ENCODE data around the gene PPFIA2.

PPFIA2 gene

DNA sequence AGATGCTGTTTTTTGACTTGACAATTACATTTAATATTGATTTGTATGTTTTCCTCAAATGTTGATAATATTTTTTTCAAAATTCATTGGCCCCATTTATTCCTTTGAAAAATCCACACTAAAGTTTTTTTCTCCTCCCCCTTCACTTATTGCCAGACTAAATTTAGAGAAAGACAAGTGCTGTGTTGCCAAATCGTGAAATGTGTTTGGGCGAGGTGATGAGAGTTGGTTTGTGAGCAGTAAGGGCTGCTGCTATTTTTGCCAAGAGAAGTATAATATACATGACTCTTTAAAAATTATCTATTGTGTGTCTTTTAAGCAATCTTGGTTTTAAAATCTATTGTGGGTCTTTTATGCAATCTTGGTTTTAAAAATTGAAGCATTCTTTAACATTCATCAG is 188.9 kb downstream of the PPFIA2 start:
- no peak overlapping the region for H3K18ac ChIP-seq (ENCODE audit: low read length)
- no peaks in the 10 kb centered on the region for H3K79me1 ChIP-seq (ENCODE audit: low read depth, low read length)
- H4K91ac ChIP-seq (ENCODE audit: low read depth, low read length, poor library complexity): no peak overlapping the region
- no peak overlapping the region for H2BK15ac ChIP-seq (ENCODE audit: low read length)
- no peak overlapping the region for H3K4me2 ChIP-seq (ENCODE audit: insufficient read depth, low read length, poor library complexity, severe bottlenecking)
- no peak overlapping the region for H3K27ac ChIP-seq (replicated peaks; ENCODE audit: low read length)
- no peak overlapping the region for H2AK5ac ChIP-seq (ENCODE audit: low read depth, low read length)
- no peak overlapping the region for H3K14ac ChIP-seq (ENCODE audit: low read length)
- H3K4me3 ChIP-seq (ENCODE audit: low read length in 2 of 2): no peak overlapping the region
- H2BK12ac ChIP-seq (ENCODE audit: low read length): no peak overlapping the region
- H2BK120ac ChIP-seq (ENCODE audit: low read depth, low read length): no peak overlapping the region
- DNase-seq (ENCODE audit: low spot score): no peak
- H2AFZ ChIP-seq (ENCODE audit: low read length): no peak overlapping the region
- H3K23ac ChIP-seq (ENCODE audit: low read depth, low read length, poor library complexity): no peak overlapping the region
- no peaks in the 10 kb centered on the region for H3K4me1 ChIP-seq (ENCODE audit: control insufficient read depth in 2 of 2, insufficient read depth in 1 of 2, low read depth in 1 of 2, low read length in 2 of 2)
- no peak overlapping the region for H4K8ac ChIP-seq (ENCODE audit: low read depth, low read length)
- H2BK5ac ChIP-seq (ENCODE audit: low read length): no peak overlapping the region
- no peak overlapping the region for H3K4ac ChIP-seq (ENCODE audit: low read length)
- no peak overlapping the region for H3K9ac ChIP-seq (ENCODE audit: low read depth, low read length, poor library complexity)
- H3K27me3 ChIP-seq (ENCODE audit: control insufficient read depth in 3 of 3, insufficient read depth in 3 of 3, low read depth in 1 of 3, low read length in 3 of 3): no peaks in the 10 kb centered on the region
- no CpG with 5 or more reads among the region's 2 CpGs for WGBS, 2 donors (ENCODE audit: extremely low coverage in 2 of 2, insufficient read length in 2 of 2, insufficient replicate concordance in 1 of 2)
- no peaks in the 10 kb centered on the region for H3K36me3 ChIP-seq (replicated peaks in 1 of 2; ENCODE audit: control insufficient read depth in 2 of 2, insufficient read depth in 2 of 2, low read length in 2 of 2)
- no peaks in the 10 kb centered on the region for H3K9me3 ChIP-seq (replicated peaks in 1 of 2; ENCODE audit: control insufficient read depth in 2 of 2, insufficient read depth in 1 of 2, low read depth in 1 of 2, low read length in 2 of 2)

DNA sequence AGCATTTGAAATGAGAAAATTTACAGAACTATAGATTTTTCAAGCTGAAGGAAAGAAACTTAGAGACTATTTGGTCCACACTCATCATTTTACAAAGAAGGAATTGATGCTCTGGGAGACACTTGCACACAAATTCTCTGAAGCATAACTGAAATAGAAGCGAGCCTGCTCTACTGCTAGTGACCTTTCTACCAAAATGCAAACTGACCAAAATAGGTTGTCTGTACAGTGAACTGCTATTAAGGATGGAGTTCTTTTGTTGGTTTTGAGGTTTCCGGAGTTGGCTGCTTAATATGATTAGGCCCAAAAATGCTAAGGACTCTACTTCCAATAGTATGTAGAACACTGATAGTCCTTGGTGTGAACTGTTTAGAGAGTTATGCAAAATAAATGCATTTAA is 194.9 kb downstream of the PPFIA2 start:
- no peak overlapping the region for H2AFZ ChIP-seq (ENCODE audit: low read length)
- no peak overlapping the region for H2AK5ac ChIP-seq (ENCODE audit: low read depth, low read length)
- no peaks in the 10 kb centered on the region for H3K9me3 ChIP-seq (replicated peaks in 1 of 2; ENCODE audit: control insufficient read depth in 2 of 2, insufficient read depth in 1 of 2, low read depth in 1 of 2, low read length in 2 of 2)
- H4K8ac ChIP-seq (ENCODE audit: low read depth, low read length): no peak overlapping the region
- no peak overlapping the region for H3K9ac ChIP-seq (ENCODE audit: low read depth, low read length, poor library complexity)
- H3K79me1 ChIP-seq (ENCODE audit: low read depth, low read length): no peaks in the 10 kb centered on the region
- no peak overlapping the region for H2BK15ac ChIP-seq (ENCODE audit: low read length)
- no peak for DNase-seq (ENCODE audit: low spot score)
- H2BK5ac ChIP-seq (ENCODE audit: low read length): no peak overlapping the region
- no peak overlapping the region for H3K4ac ChIP-seq (ENCODE audit: low read length)
- H3K14ac ChIP-seq (ENCODE audit: low read length): no peak overlapping the region
- no peak overlapping the region for H3K23ac ChIP-seq (ENCODE audit: low read depth, low read length, poor library complexity)
- no peak overlapping the region for H3K27ac ChIP-seq (replicated peaks; ENCODE audit: low read length)
- no peaks in the 10 kb centered on the region for H3K27me3 ChIP-seq (ENCODE audit: control insufficient read depth in 3 of 3, insufficient read depth in 3 of 3, low read depth in 1 of 3, low read length in 3 of 3)
- H3K4me2 ChIP-seq (ENCODE audit: insufficient read depth, low read length, poor library complexity, severe bottlenecking): no peak overlapping the region
- no peak overlapping the region for H2BK120ac ChIP-seq (ENCODE audit: low read depth, low read length)
- no peaks in the 10 kb centered on the region for H3K4me1 ChIP-seq (ENCODE audit: control insufficient read depth in 2 of 2, insufficient read depth in 1 of 2, low read depth in 1 of 2, low read length in 2 of 2)
- H3K4me3 ChIP-seq (ENCODE audit: low read length in 2 of 2): no peak overlapping the region
- H4K91ac ChIP-seq (ENCODE audit: low read depth, low read length, poor library complexity): no peak overlapping the region
- H3K18ac ChIP-seq (ENCODE audit: low read length): no peak overlapping the region
- no peak overlapping the region for H2BK12ac ChIP-seq (ENCODE audit: low read length)
- WGBS, 2 donors (ENCODE audit: extremely low coverage in 2 of 2, insufficient read length in 2 of 2, insufficient replicate concordance in 1 of 2): no CpG with 5 or more reads among the region's 2 CpGs
- no peaks in the 10 kb centered on the region for H3K36me3 ChIP-seq (replicated peaks in 1 of 2; ENCODE audit: control insufficient read depth in 2 of 2, insufficient read depth in 2 of 2, low read length in 2 of 2)

DNA sequence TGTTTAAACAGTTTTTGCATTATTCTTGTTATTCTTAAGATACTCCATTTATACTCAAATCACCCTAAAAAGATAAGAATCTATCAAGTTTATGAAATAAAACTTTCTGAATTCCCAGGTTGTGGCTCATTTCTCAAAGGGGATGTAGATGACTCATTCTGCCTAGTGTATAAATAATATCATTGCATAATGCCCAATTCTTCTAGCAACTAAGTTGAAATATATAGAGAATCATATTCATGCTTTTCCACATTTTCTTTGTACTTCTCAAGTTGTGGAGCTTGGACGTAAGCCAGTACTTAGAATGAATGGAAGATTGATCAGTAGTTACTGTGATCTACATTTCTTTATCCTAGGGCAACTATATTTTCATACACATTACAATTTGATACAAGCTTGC is 201.1 kb downstream of the PPFIA2 start:
- DNase-seq (ENCODE audit: low spot score): no peak
- WGBS, 2 donors (ENCODE audit: extremely low coverage in 2 of 2, insufficient read length in 2 of 2, insufficient replicate concordance in 1 of 2): no CpG with 5 or more reads among the region's 1 CpG
- Histone ChIP-seq H2BK12ac (ENCODE audit: low read length) (no peak overlapping the region), H3K14ac (ENCODE audit: low read length) (no peak overlapping the region), H2BK15ac (ENCODE audit: low read length) (no peak overlapping the region), H3K4ac (ENCODE audit: low read length) (no peak overlapping the region), H3K27me3 (ENCODE audit: control insufficient read depth in 3 of 3, insufficient read depth in 3 of 3, low read depth in 1 of 3, low read length in 3 of 3) (no peaks in the 10 kb centered on the region), H3K27ac (replicated peaks; ENCODE audit: low read length) (no peak overlapping the region), H2AFZ (ENCODE audit: low read length) (no peak overlapping the region), H3K18ac (ENCODE audit: low read length) (no peak overlapping the region), H3K9me3 (replicated peaks in 1 of 2; ENCODE audit: control insufficient read depth in 2 of 2, insufficient read depth in 1 of 2, low read depth in 1 of 2, low read length in 2 of 2) (peaks cover 0 to 1% of the 10 kb centered on the region in 2 donors), H3K9ac (ENCODE audit: low read depth, low read length, poor library complexity) (no peak overlapping the region), H3K23ac (ENCODE audit: low read depth, low read length, poor library complexity) (no peak overlapping the region), H4K91ac (ENCODE audit: low read depth, low read length, poor library complexity) (no peak overlapping the region), H3K4me2 (ENCODE audit: insufficient read depth, low read length, poor library complexity, severe bottlenecking) (no peak overlapping the region), H2AK5ac (ENCODE audit: low read depth, low read length) (no peak overlapping the region), H2BK5ac (ENCODE audit: low read length) (no peak overlapping the region), H3K36me3 (replicated peaks in 1 of 2; ENCODE audit: control insufficient read depth in 2 of 2, insufficient read depth in 2 of 2, low read length in 2 of 2) (no peaks in the 10 kb centered on the region), H2BK120ac (ENCODE audit: low read depth, low read length) (no peak overlapping the region), H3K4me1 (ENCODE audit: control insufficient read depth in 2 of 2, insufficient read depth in 1 of 2, low read depth in 1 of 2, low read length in 2 of 2) (no peaks in the 10 kb centered on the region), H3K79me1 (ENCODE audit: low read depth, low read length) (no peaks in the 10 kb centered on the region), H3K4me3 (ENCODE audit: low read length in 2 of 2) (no peak overlapping the region), H4K8ac (ENCODE audit: low read depth, low read length) (no peak overlapping the region)

DNA sequence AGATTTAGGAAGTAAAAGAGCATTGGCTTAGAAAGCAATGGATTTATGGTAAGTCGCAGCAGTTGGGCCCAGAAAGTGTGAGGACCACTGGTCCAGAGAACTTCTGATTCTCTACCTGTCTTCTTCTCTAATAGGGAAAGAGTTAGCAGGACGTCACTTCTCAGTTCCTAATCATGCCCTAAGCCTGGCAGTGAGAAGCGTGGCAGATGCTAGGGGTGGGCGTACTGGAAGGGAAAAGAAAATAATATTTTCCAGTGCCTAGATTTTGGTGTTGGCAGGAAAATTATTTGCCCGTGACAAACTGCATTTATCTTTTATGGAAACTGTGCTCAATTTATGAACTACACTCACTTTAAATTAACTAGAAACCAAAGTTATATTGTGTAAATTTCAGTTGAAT is 212.3 kb downstream of the PPFIA2 start:
- no CpG with 5 or more reads among the region's 5 CpGs for WGBS, 2 donors (ENCODE audit: extremely low coverage in 2 of 2, insufficient read length in 2 of 2, insufficient replicate concordance in 1 of 2)
- H3K4ac ChIP-seq (ENCODE audit: low read length): no peak overlapping the region
- H3K36me3 ChIP-seq (replicated peaks in 1 of 2; ENCODE audit: control insufficient read depth in 2 of 2, insufficient read depth in 2 of 2, low read length in 2 of 2): no peaks in the 10 kb centered on the region
- no peaks in the 10 kb centered on the region for H3K9me3 ChIP-seq (replicated peaks in 1 of 2; ENCODE audit: control insufficient read depth in 2 of 2, insufficient read depth in 1 of 2, low read depth in 1 of 2, low read length in 2 of 2)
- no peaks in the 10 kb centered on the region for H3K27me3 ChIP-seq (ENCODE audit: control insufficient read depth in 3 of 3, insufficient read depth in 3 of 3, low read depth in 1 of 3, low read length in 3 of 3)
- H3K4me3 ChIP-seq (ENCODE audit: low read length in 2 of 2): no peak overlapping the region
- no peak overlapping the region for H3K23ac ChIP-seq (ENCODE audit: low read depth, low read length, poor library complexity)
- no peak overlapping the region for H3K9ac ChIP-seq (ENCODE audit: low read depth, low read length, poor library complexity)
- no peaks in the 10 kb centered on the region for H3K4me1 ChIP-seq (ENCODE audit: control insufficient read depth in 2 of 2, insufficient read depth in 1 of 2, low read depth in 1 of 2, low read length in 2 of 2)
- H2BK12ac ChIP-seq (ENCODE audit: low read length): no peak overlapping the region
- no peak overlapping the region for H3K27ac ChIP-seq (replicated peaks; ENCODE audit: low read length)
- no peak overlapping the region for H2BK5ac ChIP-seq (ENCODE audit: low read length)
- no peak overlapping the region for H3K14ac ChIP-seq (ENCODE audit: low read length)
- H4K91ac ChIP-seq (ENCODE audit: low read depth, low read length, poor library complexity): no peak overlapping the region
- no peak overlapping the region for H2AK5ac ChIP-seq (ENCODE audit: low read depth, low read length)
- no peak overlapping the region for H3K18ac ChIP-seq (ENCODE audit: low read length)
- H3K4me2 ChIP-seq (ENCODE audit: insufficient read depth, low read length, poor library complexity, severe bottlenecking): no peak overlapping the region
- no peak overlapping the region for H2AFZ ChIP-seq (ENCODE audit: low read length)
- H4K8ac ChIP-seq (ENCODE audit: low read depth, low read length): no peak overlapping the region
- H3K79me1 ChIP-seq (ENCODE audit: low read depth, low read length): no peaks in the 10 kb centered on the region
- H2BK15ac ChIP-seq (ENCODE audit: low read length): no peak overlapping the region
- DNase-seq (ENCODE audit: low spot score): no peak
- no peak overlapping the region for H2BK120ac ChIP-seq (ENCODE audit: low read depth, low read length)

Data from neuronal stem cell (in vitro differentiated cells).